ENCODE results near the gene ZDHHC1. TPM values are rescaled to one million over a fixed set of nuclear protein-coding genes. Genes with fewer than 3 reads are reported as not detected.
A peak's percentile ranks its signal among the peaks of the same experiment; 100 is the strongest.

ZDHHC1 gene
- total RNA-seq, 1 donor from 2014 or later: 2.9 TPM

GRCh38 chr16:67394155-67395104, 21.8 kb downstream of the ZDHHC1 start:
- peak overlapping the region; percentile 72 for H3K27ac ChIP-seq (replicated peaks)
- no peak for TF ChIP-seq CTCF (IDR thresholded peaks at IDR 0.05; ENCODE audit: borderline replicate concordance)
- H3K36me3 ChIP-seq: no peaks in the 10 kb centered on the region
- H3K4me1 ChIP-seq: peaks cover 81% of the 10 kb centered on the region
- H3K27me3 ChIP-seq (ENCODE audit: low read depth): peaks cover 19% of the 10 kb centered on the region
- H3K9me3 ChIP-seq (replicated peaks): no peaks in the 10 kb centered on the region
- intact Hi-C loops (cut with micrococcal nuclease): no loop called here
- H3K4me3 ChIP-seq: peak overlapping the region; percentile 66
- no peak for DNase-seq

- Histone ChIP-seq H3K4me1 (peaks cover 75% of the 10 kb centered on the region), H3K27ac (replicated peaks) (peak overlapping the region; percentile 72), H3K36me3 (no peaks in the 10 kb centered on the region), H3K9me3 (replicated peaks) (no peaks in the 10 kb centered on the region), H3K27me3 (ENCODE audit: low read depth) (peaks cover 19% of the 10 kb centered on the region), H3K4me3 (peak overlapping the region; percentile 66)
- DNase-seq: no peak
- no peak for TF ChIP-seq CTCF (IDR thresholded peaks at IDR 0.05; ENCODE audit: borderline replicate concordance)
- intact Hi-C loops (cut with micrococcal nuclease): no loop called here
Observed at GRCh38 chr16:67393788-67394154, 22.5 kb downstream of the ZDHHC1 start.

GRCh38 chr16:67393111-67393787, 23.0 kb downstream of the ZDHHC1 start, which contains the start of gene TPPP3:
TPPP3 (minus strand) TSS chr16:67393498; CDS start chr16:67391111, 2,387 bp downstream.
- peak; percentile 83 for TF ChIP-seq CTCF (IDR thresholded peaks at IDR 0.05; ENCODE audit: borderline replicate concordance)
- Histone ChIP-seq H3K9me3 (replicated peaks) (no peaks in the 10 kb centered on the region), H3K27ac (replicated peaks) (peak within 1 kb of the TSS; percentile 72), H3K36me3 (no peaks in the 10 kb centered on the region), H3K4me1 (peaks cover 70% of the 10 kb centered on the region), H3K4me3 (peak within 1 kb of the TSS; percentile 66), H3K27me3 (ENCODE audit: low read depth) (peaks cover 19% of the 10 kb centered on the region)
- intact Hi-C loops (cut with micrococcal nuclease): no loop called here
- peak; percentile 92 for DNase-seq

GRCh38 chr16:67392301-67393059, 23.8 kb downstream of the ZDHHC1 start:
- no peak for DNase-seq
- intact Hi-C loops (cut with micrococcal nuclease): no loop called here

More at GRCh38 chr16:67392301-67393059, 23.8 kb downstream of the ZDHHC1 start:
- Histone ChIP-seq H3K4me3 (peak overlapping the region; percentile 66), H3K36me3 (no peaks in the 10 kb centered on the region), H3K4me1 (peaks cover 64% of the 10 kb centered on the region), H3K27me3 (ENCODE audit: low read depth) (peaks cover 19% of the 10 kb centered on the region), H3K27ac (replicated peaks) (peak overlapping the region; percentile 69), H3K9me3 (replicated peaks) (no peaks in the 10 kb centered on the region)
- no peak for TF ChIP-seq CTCF (IDR thresholded peaks at IDR 0.05; ENCODE audit: borderline replicate concordance)
